HPDE6-E6E7 (cell line): ENCODE measurements around the gene PRELID2.

ENCODE experiments used
- DNase-seq: peaks from one replicate; pipeline ENCODE4 v3.0.0; 2011; ENCODE audit warnings: missing footprints; ENCODE audit errors: extremely low spot score

Gene PRELID2

DNA sequence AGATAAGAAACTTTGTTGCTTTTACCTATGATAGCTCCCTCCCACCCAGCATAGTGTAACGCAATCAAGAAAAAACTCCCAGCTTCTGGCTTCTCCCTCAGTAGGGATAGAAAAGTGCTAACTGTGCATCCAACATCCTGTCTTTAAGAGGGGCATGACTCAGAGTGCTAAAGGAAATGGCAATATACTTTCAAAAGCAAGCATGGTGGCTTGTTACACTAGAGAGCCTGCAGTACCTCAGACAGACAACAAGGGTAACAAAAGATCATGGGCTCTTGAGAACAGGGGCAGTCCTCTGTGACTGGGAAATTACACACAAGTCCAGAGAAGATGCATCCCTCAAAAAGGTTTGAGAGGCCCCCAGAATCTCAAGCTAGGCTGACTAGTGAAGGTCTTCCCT lies 37.8 kb downstream of the PRELID2 start:
- DNase-seq, result no peak

GRCh38 chr5:145796318-145796717 lies 38.8 kb downstream of the PRELID2 start:
- DNase-seq, result no peak

DNA sequence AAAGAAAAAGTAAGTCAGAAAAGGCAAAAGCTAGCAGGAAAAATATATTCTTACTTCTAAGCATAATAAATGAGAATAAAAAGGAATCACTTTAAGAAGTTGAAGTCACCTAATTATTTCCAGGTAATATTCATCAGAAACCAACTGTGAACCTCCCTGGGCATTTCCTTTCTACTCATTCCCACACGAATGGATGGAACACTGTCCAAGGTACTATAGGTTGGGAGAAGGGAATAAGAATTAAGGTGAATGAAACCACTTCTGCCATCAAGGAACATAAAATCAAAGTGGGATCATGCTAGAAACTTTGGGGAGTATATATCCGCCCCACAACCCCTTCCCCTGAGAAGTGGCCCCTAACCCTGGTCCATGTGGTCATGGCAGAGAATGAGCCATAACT lies 41.6 kb downstream of the PRELID2 start:
- DNase-seq, result no peak

GRCh38 chr5:145792840-145793239 lies 42.3 kb downstream of the PRELID2 start:
- no peak for DNase-seq

- DNase-seq, result no peak
Observed at GRCh38 chr5:145791866-145792265, 43.3 kb downstream of the PRELID2 start.

DNA sequence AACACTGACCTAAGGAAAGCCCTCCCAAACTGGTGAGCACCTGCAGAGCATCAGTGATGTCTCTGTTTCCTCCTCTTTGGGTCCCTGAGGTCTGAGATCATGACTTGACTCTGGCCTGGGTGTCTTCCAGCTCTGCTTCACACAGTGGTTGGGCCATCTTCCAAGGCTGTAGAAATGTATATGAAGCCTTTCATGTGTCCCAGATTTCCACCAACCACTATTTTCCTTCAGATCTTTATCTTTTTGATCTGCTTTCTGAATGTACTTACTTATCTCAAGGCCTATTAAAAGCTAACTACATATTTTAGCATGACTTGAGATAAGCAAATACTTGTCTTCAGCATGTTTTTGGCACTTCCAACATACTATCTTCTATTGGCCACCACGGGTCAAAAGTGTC lies 47.1 kb downstream of the PRELID2 start:
- DNase-seq, result no peak

GRCh38 chr5:145787507-145787906 lies 47.6 kb downstream of the PRELID2 start:
- DNase-seq, result no peak

DNA sequence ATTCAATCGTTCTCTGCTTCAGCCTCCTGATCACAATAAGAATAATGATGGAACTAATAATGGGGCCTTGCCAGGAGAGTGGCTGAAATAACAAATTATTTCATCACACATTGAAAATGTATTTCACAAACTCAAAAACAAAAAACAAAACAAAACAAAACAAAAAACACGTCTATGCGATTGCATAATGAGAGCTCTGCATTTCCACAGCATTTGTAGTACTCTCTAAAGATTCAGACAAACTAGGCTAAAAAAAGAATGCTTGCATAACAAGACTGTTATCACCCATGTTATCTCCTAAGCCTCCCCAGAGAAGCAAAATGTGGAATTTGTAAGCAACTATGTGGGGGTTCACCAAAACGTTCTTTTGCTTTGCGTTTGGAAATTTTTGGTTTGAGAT lies 48.1 kb downstream of the PRELID2 start:
- DNase-seq, result no peak

DNA sequence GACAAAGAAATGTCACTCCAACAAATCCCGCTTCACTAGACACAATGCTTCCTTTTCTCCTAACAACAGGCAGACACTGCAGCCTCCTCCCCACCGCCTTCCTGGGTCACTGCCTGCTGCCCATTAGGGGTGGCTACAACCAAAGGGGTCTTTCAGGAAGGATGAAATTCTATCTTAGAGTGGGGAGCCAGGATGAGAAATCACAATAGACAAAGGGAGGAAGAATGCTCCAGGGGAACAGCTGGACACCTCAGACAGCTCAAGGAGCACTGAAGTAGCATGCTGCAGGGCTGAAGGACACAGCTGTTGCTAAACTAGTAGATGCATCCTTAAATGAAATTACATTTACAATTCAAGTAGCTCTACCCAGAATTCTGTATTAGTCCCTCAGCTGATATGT lies 54.2 kb downstream of the PRELID2 start:
- DNase-seq, result no peak

DNA sequence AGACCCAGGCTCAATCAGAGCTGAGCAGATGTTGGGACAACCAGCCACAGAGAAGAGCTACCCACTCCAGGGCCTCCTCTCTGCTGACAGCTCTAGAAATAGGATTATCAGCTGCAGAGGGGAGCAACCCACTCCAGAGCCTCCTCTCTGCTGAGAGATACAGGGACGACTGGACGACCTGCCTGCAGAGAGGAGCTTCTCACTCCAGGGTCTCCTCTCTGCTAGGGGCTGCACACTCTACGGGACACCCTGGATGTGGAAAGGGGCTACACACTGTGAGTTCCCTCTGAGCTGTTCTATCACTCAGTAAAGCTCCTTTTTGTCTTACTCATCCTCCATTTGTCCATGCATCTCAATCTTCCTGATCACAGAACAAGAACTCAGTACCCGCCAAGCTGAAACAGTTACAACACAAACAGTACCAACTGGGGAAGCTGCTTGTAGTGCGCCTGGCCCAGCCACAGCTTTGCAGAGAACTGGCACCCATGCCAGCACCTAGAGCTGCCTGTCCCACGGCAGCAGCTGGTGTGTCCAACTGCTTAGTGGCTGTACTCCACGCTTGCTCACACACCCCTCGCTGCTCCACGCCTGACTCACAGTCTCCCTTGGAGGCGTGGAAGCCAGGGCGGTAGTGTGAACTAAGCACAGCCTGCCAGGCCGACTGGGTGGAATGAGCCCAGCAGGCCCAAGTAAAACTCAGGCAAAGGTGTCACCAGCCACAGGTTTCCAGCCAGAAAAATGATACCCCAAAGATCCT lies 56.8 kb downstream of the PRELID2 start:
- DNase-seq, result no peak

DNA sequence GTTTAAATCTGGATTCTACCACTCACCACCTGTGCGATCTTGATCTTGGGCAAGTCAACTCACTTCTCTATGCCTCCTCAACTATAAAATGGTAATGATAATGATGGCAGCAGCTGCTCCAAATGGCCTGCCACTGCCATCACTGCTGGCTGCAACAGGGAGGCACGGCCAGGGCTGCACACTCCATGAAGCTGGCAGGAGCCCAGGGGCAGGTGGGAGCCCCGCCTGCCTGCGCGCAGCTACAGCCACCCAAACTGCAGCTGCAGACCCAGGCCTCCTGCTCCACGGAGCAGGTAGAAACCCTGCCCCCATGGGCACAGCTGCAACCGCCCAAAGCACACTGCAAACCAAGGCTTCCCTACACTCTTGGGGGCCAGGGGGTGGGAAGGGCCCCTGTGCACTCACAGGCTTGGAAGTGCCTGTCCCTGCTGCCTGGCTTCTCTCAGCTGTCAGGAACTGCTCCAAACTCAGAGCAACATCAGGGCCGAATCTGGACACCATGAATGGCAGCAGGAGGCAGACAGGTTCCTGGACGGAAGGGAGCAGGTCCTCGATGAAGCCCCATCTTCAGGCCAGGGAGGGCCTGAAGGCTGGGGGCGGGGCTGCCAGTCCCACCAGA lies 57.6 kb downstream of the PRELID2 start:
- DNase-seq, result no peak

DNA sequence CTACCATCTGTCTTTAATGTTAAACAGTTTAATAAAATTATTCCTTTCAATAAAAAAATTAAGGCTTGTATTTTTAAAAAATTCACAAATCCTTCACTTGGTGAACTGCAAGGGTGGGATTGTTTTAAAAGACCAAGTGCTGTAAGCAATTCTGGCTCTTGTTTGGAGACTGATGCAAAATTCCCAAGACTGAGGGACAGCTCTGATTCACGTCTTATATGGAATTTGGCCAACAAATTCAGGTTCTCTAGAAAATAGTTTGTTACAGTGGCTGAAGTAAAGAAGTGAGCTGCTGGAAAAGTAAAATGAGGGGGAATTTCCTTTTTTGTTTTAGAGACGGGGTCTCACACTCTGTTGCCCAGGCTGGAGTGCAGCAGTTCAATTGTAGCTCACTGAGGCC lies 58.3 kb downstream of the PRELID2 start:
- no peak for DNase-seq

- DNase-seq, result peak; percentile 78
Observed at GRCh38 chr5:145775893-145776444, 59.2 kb downstream of the PRELID2 start.

GRCh38 chr5:145775411-145775810 lies 59.7 kb downstream of the PRELID2 start:
- no peak for DNase-seq

GRCh38 chr5:145774442-145774841 lies 60.7 kb downstream of the PRELID2 start:
- no peak for DNase-seq

DNA sequence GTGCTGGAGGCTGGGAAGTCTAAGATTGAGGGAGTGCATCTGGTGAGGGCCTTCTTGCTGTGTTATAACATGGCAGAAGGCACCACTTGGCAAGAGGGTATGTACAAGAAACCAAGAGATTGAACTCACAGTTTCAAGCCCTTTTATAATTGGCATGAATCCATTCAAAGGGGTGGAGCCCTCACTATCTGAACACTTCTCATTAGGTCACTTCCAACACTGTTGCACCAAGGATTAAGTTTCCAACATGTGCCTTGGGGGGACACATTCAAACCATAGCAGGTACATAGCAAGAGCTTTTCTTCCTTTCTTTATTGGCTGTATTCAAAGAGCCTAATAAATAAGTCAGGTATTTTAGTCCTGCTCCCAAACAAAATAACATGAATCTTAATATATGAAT lies 62.7 kb downstream of the PRELID2 start:
- no peak for DNase-seq

DNA sequence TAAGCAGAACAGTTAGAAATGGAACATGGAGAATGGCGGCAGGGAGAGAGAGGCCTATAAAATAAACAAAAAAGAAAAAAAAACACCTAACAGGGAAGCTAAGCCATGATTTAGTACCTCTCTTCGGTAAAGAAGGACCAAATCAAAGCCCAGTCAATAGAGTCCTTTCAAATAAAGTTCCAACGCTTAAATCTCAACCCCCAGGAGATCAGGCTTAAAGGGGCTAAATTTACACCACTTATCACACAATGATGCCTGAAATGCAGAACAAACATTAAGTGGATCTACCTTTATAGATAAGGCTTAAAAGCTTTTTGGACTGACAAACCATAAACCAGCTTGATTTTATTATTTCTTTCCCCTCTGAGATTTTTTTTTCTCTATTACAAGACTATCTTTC lies 66.3 kb downstream of the PRELID2 start:
- DNase-seq, result no peak

- DNase-seq, result no peak
Observed at GRCh38 chr5:145764325-145764724, 70.8 kb downstream of the PRELID2 start.

DNA sequence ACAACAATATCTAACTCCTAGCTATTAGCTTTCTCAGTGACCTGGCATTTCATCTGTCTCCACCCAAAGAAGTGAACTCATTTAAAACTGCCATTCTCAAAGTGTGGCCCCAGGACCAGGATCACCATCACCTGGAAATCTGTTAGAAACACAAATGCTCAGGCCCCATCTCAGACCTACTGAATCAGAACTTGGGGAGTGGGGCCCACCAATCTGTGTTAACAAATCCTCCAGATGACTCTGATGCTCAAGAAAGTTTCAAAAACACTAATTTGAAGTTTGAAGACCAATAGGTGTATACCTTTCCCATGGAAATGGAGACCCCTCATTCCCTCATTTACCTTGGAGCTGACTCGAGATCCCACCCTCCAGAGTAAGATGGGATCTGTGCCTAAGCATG lies 72.3 kb downstream of the PRELID2 start:
- DNase-seq, result no peak

- DNase-seq, result no peak
Observed at GRCh38 chr5:145761254-145761653, 73.9 kb downstream of the PRELID2 start.

GRCh38 chr5:145760660-145761059 lies 74.5 kb downstream of the PRELID2 start:
- DNase-seq, result no peak

DNA sequence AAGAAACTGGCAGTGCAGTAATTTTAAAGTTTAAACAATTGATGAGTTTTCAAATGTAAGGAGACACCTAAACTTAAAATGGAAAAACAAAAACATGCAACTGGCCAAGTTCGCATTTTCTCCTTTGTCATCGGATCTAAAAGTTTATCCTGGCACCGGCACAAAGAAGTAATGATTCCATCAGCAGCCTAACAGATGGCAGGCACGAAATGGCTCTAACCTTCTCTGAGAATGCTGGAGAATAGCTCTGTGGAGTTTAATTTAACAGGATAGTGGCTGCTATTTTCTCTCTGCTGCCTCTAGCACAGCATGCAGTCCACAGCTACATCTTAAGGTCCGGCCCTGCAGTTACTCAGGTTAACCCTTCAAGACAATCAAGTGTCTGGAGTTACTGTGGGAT lies 82.2 kb downstream of the PRELID2 start:
- no peak for DNase-seq

GRCh38 chr5:145752534-145752933 lies 82.6 kb downstream of the PRELID2 start:
- no peak for DNase-seq
